ENCODE measurements around the gene TRIM3.

Gene TRIM3

DNA sequence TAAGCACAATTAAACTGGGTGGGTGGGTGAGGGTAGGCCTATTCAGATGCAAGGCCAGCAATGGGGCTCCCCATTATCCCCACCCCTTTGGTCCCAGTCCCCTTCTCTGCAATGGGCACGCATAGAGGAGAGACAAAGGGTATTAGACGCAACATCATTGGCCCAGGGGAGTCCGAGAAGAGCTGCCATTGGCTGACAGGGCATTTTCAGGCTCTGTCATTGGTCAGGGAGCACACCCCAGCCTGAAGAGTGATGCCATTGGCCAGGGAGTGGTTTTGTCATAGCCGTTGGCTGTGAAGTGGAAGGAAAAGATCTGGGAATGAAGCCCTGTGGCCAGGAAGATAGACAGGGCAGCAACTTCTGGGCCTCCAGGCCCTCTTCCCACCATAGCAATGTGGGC lies 2.8 kb upstream of the TRIM3 start:
- DNase-seq = no peak

DNA sequence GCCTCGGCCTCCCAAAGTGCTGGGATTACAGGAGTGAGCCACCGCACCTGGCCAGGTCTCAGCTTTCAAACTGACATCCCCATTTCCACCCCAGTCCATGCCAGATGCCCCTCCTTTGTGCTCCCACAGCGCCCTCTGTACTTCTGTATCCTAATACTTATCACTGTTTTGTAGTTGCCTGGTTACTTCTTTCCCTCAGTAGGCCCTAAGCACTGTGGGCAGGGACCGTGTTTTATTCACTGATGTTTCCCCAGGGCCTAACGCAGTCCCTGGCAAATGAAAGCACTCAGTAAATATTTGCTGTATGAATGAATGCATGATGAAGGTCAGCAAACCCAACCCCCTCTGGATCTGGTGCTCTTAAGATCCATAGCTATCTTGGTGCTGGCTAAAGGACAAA lies 2.2 kb upstream of the TRIM3 start:
- no peak for DNase-seq

DNA sequence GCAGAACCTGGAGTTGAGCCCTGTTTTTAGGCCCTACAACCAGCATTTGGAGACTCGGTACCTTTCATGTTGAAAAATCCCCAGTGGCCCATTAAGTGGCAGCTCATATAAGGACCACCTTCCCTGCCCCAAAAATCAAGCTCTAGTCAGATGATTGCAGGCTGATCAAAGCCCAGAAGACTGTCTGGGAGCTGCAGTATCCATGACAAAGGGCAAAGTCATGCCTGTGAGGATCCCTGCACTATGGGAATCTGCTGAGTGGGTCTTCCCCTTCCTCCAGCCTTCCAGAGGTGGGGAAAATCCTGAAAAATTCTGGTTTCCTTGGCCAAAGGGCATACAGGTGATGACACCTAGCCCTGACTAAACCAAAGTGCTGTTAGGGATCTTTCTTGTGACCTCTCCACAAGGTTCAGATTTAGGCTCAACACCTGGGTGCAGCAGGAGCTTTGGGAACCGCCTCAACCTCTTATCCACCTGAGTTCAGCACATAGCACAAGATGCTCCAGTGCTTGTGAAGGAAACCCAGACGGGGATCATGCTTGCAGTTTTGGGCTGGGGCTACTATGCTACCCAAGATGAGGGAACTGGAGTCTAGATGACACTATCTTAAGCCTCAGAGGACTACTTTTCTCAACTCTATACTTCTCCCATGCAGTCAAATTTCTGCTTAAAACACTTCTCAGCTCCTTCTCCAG lies 1.2 kb upstream of the TRIM3 start:
- no peak for DNase-seq

DNA sequence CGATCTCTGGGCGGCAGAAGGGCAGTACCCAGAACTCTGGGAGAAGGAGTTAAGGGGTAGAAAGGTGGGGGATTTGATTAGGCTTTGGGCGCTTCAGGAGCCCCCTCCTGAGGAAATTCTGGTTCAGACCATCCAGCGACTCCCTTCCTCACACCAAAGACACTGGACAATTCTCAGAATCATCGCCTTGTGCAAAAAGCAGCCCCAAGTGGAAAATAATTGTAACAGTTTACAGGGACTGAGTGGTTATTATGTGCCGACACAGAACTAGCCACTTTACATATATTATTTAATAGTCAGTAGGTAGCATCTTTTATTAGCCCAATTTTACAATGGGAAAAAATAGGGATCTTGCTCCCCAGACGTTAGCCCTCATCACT lies 662 bp upstream of the TRIM3 start:
- DNase-seq = no peak

DNA sequence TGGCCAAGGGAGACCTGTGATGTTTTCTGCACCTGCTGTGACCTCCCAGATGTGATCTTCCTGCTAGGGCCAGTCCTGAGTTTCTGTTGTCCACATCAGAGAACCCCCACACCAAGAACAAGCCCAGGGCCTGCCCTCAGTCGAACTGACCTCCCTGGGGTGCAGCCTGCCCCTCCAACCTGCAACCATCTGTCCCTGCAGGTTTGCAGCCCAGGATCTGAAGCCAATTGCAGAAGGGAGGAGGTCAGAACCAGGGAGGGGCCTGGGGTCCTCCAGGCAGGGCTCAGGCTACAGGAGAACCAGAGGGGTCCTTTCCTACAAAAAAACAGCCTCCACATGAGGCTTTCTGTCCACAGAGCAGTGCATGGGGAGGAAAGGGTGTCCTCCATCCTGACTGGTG lies 807 bp downstream of the TRIM3 start:
- DNase-seq = no peak

DNA sequence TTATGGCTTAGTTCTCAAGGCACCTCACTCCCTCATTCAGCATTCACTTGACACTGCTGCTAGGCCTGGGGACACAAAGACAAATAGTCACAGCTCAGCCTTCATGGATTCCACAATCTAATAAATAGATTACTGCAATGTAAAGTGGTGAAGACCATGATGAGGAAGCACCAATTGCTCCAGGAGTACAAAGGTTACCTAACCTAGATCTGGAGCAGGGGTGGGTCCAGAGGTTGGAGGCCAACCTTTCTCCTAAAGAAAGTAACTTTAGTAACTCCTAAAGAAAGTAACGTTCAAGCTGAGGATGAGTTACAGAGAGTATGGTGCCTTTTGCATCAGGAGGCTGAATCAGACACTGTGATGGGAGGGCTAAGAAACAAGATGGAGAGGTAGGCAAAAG lies 4.1 kb downstream of the TRIM3 start:
- no peak for DNase-seq

DNA sequence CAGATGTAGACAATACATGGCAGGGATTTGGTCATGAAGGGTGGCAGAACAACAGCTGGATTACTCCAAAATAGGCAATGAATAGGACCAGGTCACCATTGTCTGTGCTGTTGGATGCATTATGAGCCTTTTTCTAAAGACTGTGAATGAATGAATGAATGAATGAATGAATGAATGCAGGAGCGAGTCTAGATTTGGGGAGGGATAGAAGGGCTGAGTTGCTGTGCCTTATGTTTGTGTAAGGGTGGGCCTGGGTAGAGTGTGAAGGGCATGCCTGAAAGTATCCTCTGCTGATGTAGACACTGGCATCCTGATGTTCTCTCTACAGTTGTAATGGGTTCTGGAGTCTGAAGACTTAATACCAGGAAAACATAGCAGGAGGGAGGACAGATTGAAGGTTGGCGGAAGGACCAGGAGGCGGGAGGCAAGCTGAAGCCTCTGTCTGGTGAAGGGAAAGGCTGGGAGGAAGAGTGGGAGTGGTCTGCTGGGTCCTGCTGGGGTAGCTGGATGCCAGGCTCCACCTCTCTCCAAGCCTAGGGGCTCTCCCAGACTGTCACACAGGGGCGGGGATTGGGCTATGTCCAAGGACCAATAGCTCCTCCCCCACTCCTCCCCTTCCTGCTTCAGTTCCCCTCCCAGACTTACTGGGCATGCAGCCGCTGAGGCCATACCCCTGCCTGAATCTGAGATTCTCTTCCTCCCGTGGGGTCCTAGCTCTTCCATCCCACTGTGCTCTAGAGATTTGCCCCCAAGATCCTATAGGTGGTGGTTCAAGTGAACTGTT lies 4.8 kb downstream of the TRIM3 start:
- no peak for DNase-seq

DNA sequence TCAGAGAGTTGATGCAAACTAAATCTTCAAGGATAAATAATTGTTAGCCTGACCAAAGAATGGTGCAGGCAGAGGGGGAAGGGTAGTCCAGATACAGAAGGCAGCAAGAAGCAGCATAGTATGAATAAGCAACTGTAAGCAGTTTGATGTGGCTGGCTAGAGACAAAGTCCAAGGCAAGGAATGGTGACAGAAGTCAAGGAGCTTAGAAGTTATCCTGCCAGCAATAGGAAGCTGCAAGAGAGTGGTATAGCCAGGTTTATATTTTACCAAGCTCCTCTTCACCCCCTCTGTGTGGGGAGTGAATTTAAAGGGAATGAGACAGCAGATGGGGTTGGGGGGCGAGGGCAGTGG lies 14.7 kb downstream of the TRIM3 start:
- DNase-seq = no peak

DNA sequence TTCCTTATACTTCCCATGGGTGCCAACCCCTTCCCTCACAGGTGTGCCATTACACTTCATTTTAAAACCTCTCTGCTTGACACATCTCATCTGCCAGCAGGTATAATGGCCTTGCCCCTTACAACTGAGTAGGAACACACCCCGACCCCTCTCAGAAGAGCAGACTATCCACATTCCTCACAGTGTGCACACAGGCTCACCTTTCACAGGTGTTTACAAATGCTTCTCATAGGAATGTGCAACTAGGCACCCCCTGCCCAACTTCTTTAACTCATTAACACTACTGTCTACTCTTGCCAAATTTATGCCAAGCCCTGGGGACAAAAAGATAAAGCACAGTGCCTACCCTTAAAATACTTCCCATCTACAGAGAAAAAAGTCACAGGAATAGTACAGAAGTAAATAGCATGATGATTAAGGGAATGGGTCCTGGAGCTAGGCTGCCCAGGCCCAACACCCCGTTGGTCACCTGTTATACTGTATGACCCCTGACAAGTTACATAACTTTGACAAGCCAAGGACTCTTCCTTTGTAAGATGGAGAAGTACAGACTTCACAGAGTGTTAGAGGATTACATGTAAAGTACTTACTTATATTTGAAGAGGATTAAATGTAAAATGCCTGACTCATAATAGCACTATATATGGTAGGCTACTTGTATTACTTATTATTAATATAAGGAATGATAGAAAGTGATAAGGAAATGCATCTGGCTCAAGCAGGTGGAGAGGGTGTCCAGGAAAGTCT lies 15.2 kb downstream of the TRIM3 start:
- no peak for DNase-seq

DNA sequence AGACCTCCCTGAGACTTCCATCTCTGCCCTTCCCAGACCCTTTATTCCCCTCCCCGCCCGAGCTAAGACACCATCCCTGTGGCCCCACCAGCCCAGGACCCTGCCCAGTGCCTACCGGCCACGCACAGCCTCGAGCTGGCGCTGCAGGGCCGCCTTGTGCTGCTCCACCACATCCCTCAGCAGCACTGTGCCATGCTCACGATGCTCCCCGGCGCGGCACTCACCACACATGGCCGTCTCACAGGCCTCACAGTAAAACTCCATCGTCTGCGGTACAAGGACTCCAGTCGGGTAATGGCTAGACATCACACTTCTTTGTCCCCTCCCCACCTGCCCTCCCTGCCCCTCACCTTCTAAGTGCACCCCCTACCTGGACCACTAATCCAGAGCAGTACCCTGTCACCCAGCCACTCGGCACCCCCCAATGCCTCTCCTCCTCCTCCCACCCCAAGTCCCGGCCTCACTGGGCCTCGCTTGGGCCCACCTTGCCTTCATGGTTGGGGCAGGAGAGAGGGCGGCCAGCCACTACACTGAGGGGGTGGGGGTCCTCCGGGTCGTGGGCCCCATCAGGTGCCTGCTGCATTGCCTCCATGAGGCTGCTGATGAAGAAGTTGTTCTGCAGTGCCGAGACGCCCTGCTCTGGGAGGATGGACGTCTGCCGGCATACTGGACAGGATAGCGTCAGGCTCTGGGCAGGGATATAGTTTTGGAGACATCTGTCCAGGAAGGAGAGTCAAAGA lies 16.0 kb downstream of the TRIM3 start:
- DNase-seq = no peak

DNA sequence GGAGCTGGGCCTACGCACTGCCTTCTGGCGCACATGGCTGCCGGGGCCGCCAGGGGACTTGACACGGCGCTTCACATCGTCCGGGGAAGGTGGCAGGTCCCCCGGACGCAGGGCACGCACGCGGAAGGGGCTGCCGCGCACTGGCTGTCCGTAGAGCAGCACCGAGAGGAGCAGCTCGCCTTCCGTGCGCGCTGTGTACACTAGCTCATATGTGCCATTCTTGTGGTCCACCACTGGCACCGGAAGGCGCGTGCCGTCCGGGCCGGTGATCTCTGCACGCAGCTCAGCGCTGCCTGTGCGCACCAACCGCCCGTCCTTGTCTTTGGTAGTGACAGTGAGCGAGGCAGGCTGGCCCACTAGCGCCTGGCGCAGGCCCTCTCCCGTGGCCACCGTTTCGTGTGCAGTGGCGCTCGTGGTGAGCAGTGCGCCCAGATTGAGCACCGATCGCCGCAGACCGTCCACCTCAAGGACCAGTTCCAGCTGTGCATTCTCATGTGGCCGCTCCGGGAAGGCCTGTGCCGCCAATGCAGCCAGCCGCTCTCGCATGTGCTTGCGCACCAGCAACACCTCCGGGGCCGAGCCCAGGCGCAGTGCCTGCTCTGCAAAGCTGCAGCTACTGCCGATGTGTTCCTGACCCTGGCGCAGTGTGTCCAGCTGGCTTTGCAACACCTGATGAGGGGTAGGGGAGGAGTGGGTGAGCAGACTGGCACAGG lies 17.2 kb downstream of the TRIM3 start:
- DNase-seq = no peak

DNA sequence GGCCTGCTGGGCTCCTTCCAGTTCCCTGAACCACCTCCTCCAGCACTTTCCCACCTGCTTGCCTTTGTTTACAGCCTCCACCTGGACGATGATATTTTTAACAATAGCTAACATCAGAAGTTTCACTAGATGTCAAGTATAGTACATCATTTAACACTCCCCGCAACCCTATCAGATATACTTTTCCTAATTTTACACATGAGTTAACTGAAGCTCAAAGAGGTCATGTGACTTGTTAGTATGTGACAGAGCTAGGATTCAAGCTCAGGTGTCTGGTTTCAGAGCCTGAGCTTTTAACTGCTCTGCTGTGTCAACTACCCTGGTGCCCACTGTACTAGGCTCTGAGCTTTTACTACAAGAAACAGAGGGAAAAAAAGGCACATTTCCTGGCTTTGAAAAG lies 18.7 kb downstream of the TRIM3 start:
- no peak for DNase-seq

DNA sequence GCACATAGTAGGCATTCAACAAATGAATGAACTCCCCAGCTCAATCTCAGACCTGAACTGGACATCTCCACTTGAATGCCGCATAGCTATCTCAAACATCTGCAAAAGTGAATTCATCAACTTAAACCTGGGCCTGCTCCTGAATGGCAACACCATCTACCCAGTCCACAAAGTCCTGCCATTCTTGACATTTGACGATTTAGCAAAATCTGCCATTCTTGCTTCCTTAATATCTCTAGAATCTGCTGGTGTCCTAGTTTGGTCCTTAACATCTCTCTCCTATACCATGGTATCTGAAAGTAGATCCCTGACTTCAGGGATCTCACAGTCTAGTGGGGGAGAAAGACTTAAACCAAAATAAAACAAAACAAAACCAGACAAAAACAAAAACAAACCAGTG lies 20.6 kb downstream of the TRIM3 start:
- no peak for DNase-seq

DNA sequence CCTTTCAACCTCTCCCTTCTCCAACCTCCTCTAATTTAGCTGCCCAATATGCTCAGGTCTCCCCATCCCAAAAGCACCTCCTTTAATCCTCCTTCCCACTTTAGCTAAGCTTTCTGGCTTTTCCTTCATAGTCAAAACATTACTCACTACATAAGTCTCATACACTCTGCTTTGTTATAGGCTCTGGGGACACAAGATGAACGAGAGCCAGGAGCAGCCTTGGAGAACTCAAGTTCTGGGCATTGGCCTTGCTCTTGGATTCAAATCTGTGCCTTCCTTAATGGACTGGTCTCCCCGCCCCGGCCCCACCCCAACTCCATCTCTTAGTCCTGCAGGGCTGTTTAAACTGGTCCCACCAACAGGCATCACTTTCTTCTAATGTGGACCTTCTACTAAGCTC lies 21.5 kb downstream of the TRIM3 start:
- DNase-seq = no peak

DNA sequence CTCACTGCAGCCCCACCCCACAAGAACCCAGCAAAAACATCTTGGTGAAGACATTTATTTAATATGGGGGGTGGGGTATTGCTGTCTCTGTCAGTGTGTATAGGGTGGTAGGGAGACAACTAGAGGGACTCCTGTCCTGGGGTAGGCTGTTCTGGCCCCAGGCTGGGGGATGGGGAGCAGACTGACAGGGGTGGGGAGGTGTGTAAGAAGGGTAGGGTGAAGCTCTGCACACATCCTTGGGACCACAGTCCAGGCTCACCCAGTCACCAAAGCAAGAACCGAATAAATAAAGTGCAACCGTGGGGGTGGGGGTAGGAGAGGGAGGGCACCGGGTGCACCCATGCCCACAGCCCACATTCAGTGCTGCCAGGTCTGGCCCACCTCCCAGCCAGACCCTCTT lies 25.2 kb downstream of the TRIM3 start:
- no peak for DNase-seq

DNA sequence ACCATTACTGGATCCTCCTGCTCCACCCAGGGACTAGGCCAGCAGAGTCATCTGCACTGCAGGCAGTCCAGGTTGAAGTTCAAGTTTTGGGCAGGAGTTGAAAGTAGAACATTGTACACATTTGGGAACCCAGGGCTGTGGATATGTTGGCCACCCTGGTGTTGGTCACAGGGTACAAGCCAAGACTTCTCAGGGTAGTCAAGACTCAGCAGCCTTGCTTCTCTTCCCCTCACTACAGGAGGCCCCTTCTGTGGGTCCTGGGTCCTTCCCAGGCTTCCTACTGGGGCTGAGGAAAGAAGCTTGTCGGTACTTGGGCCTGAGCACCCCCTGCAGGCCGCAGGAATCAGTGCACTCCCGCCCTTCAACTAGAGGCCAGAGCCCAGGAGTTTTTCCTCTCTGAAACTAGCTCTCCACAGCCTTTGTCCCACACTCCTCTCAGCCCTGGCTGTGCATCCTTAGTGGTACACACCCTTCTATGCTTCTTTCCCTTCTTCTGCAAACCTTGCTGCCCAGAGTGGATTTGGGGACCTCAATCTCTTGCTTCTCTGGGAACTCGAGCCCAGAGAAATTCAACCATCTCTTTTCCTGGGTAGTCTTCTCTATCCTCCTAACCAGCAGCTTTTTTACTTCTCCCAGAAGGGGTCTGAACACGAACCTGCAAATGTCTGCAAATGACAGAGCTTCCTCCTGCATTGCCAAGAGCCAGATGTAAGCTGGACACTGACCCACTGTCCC lies 30.3 kb downstream of the TRIM3 start:
- DNase-seq = peak; percentile 49

DNA sequence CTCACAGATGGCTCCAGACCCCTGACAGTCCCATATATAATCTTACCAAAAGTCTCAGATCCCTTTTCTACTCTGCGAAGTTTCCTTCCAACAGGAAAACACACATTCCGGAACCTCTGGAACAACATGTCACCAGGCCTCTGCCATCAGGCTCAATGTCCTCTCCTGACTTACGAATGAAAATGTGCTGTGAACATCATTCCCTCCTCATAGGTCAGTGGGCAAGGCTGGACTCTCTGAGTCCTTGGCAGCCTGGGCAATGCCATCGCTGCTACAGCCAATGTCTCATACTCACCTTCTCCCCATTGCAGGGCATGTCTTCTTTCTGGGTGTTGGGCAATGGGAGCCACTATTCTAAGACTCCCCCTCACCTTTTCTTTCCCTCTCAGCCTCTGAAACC lies 31.3 kb downstream of the TRIM3 start:
- DNase-seq = no peak

DNA sequence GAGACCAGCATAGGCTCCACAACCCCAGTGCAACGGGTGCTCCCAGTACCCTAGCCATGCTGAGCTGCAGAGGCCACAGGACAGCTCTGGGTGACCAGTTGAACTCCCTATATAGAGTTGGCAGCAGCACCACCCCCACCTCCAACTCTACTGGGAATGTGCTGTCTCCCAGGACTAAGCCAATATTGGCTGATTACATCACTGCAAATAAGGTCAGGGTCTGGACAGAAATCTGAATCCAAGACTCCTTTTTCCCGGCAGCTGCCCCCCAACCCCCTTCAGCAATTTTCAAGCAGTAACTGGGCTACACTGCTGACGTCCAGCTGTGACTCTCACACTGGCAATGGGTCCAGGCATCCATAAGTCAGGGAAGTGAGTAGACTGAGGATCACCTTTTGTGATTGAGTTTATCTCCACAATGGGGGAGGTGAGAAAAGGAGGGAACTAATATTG lies 32.8 kb downstream of the TRIM3 start, which contains the start of gene HPX:
HPX (minus strand) TSS at position 82 of the 453 bp plus-strand sequence; CDS start at position 58, 24 bp downstream.
- no peak for DNase-seq

DNA sequence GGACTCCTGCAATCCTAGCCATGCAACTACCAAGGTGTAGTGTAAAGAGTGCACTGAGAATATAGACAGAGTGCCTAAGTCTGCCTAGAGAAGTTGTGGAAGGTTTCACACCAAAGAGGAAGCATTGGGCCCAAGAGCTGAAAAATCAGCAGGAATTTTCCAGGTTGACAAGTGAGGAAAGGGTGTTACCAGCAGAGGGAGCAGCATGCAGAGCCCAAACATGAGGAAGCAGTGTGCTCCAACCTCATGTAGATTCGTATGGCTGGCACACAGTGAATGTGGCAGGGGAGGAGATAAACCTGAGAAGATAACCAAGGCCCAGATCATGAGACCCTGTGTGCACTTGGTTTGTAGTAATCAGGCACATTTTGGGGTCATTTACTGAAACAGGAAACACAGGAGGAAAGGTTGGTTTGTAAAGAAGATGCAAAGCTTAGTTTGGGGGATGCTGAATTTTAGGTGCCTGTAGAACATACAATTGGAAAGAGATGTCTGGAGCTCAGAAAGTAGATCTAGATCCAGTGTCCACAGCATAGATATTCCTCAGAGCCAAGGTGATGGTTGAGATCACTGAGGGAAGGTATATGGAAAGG lies 34.7 kb downstream of the TRIM3 start:
- DNase-seq = peak; percentile 18

DNA sequence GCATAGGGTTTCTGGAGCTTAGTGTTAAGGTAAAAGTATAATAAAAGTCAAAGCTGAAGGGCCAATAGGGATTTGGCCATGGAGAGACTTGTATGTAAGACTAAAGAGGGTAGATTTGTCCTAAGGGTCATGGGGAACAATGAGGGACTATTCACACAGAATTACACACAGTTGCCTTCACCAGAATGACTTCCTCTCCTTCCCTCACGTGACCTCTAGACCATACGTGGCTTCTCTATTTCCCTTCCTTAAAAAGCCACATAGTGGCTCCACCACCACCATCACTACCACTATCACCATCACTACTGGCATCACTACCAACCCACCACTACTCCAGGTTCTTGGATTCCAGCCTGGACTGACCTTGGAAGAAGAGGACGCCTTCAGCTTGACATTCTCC lies 35.7 kb downstream of the TRIM3 start:
- no peak for DNase-seq

DNA sequence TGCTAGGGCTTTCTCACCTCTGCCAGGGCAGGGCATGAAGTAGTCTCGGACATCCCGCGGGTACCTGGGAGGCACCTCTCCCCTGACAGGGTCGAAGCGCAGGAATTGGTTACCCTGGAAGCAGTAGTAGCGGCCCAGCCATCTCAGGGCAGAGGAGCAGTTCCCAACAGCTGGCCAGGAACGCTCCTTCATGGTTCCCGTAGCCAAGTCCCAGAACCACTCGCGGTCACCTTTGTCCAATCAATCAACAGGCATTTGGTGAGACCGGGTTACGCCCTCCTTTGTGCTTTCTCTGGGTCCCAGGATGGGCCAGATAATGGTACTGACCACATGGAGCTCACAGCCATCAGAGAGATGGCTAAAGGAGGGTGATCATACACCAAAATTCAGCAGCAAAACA lies 36.3 kb downstream of the TRIM3 start:
- no peak for DNase-seq
